Neural crest cell (in vitro differentiated cells): ENCODE results near the gene CXCR3. TPM values are rescaled to one million over a fixed set of nuclear protein-coding genes. Genes with fewer than 3 reads are reported as not detected.
A peak's percentile ranks its signal among the peaks of the same experiment; 100 is the strongest.
"Not testable (repeated sequence)": the region's sequence is repeated elsewhere in the genome, so short reads cannot be mapped to it uniquely, and the experiment has no call there.

ENCODE experiments used
- DNase-seq: peaks from one replicate; pipeline ENCODE4 v3.0.0; 2021; ENCODE audit warnings: low read depth, mixed read lengths, low spot score
- H3K27ac Mint-ChIP-seq: one replicate; pipeline ENCODE4 v1.8.0; 2021; ENCODE audit warnings: mild to moderate bottlenecking, mixed read lengths; ENCODE audit not compliant: unreplicated experiment
- H3K27me3 Mint-ChIP-seq: 2 replicates; pipeline ENCODE4 v1.8.0; 2021; ENCODE audit warnings: low read depth, mild to moderate bottlenecking, mixed read lengths
- H3K36me3 Mint-ChIP-seq: 2 replicates; pipeline ENCODE4 v1.8.0; 2021; ENCODE audit warnings: low read depth, mild to moderate bottlenecking, mixed read lengths
- H3K4me1 Mint-ChIP-seq: 2 replicates; pipeline ENCODE4 v1.8.0; 2021; ENCODE audit warnings: mixed read lengths
- H3K4me3 Mint-ChIP-seq: one replicate; pipeline ENCODE4 v1.8.0; 2021; ENCODE audit warnings: mild to moderate bottlenecking, mixed read lengths
- H3K9me3 Mint-ChIP-seq: 2 replicates; pipeline ENCODE4 v1.8.0; 2021; ENCODE audit warnings: mixed read lengths
- total RNA-seq: library from RNA; stranded (reverse); gene quantifications from 2 replicates; pipeline ENCODE4 v1.2.1, GENCODE V29; 2021
- TF ChIP-seq, protein P1 (sequence below): fragments of 200-600 bp; sonication (generic); conservative IDR thresholded peaks from 2 replicates; pipeline ENCODE4 v1.5.0; 2021; ENCODE audit warnings: antibody characterized with exemption, mild to moderate bottlenecking

The CXCR3 gene
- total RNA-seq, 1 donor from 2014 or later, result not detected

DNA sequence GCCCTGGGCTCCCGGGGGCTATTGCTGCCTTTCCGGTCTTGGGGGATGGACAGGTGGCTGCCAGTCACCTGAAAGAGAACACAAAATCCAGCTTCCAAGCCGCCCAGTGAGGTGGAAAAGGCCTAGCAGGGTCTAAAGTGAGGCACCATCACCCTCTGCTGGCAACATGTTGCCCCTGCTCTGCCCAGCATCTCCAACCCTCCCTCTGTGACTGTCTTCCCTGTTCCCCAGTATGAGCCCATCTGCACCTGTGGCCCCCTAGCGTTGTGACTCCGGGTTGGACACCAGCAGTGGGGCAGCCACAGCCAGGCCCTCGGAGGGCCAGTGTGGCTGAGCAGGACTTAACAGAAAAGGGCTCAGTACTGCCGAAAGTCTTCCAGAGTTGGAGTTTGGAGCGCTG, 45.9 kb upstream of the CXCR3 start:
- H3K27ac Mint-ChIP-seq, H3K4me1 Mint-ChIP-seq, H3K4me3 Mint-ChIP-seq, DNase-seq, H3K36me3 Mint-ChIP-seq, H3K9me3 Mint-ChIP-seq, H3K27me3 Mint-ChIP-seq: not testable (repeated sequence)
- TF ChIP-seq, protein P1, sequence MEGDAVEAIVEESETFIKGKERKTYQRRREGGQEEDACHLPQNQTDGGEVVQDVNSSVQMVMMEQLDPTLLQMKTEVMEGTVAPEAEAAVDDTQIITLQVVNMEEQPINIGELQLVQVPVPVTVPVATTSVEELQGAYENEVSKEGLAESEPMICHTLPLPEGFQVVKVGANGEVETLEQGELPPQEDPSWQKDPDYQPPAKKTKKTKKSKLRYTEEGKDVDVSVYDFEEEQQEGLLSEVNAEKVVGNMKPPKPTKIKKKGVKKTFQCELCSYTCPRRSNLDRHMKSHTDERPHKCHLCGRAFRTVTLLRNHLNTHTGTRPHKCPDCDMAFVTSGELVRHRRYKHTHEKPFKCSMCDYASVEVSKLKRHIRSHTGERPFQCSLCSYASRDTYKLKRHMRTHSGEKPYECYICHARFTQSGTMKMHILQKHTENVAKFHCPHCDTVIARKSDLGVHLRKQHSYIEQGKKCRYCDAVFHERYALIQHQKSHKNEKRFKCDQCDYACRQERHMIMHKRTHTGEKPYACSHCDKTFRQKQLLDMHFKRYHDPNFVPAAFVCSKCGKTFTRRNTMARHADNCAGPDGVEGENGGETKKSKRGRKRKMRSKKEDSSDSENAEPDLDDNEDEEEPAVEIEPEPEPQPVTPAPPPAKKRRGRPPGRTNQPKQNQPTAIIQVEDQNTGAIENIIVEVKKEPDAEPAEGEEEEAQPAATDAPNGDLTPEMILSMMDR, result peak; percentile 41

- H3K27me3 Mint-ChIP-seq, H3K9me3 Mint-ChIP-seq, H3K4me3 Mint-ChIP-seq, H3K36me3 Mint-ChIP-seq, H3K27ac Mint-ChIP-seq, DNase-seq, H3K4me1 Mint-ChIP-seq: not testable (repeated sequence)
Measured at GRCh38 chrX:71663238-71663637, 44.9 kb upstream of the CXCR3 start.

DNA sequence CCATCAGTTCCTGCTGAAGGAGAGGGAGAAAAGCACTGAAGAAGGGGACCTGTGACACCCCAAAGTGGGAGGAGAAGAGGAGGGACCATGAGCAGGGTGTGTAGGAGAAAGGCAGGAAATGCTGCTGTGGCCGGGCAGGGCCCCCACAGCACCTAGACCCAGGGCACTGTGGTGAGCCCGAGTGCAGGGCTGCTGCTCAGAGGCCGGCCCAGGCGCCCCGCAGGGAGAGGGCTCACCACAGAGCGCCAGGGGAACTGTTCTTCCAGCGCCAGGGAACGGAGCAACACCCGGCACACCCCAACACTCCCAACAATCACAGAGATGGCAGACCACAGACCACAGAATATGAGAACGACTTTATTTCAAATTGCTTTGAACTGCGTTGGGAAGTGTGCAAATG, 44.3 kb upstream of the CXCR3 start:
- not testable (repeated sequence) for H3K27ac Mint-ChIP-seq, H3K9me3 Mint-ChIP-seq, H3K4me1 Mint-ChIP-seq, H3K27me3 Mint-ChIP-seq, H3K4me3 Mint-ChIP-seq, H3K36me3 Mint-ChIP-seq, DNase-seq

DNA sequence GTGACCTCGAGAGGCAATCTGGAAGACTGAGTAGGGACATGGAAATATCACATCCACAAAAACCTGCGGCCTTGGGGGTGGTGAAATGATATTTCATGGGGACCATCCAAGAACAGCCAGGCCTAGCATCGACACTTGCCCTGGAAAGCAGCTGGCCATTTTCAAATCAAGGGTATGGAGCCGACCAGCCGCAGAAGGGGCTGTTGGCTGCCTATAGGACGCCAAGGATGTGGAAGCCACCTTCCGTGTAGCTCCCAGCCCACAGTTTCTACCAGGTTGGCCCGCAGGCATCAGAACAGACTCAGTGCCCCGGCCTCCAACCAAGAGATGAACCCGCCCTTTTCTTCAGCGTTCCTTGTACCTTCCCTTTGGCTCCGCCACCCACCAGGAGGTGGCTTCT, 43.6 kb upstream of the CXCR3 start:
- H3K27ac Mint-ChIP-seq, result no peak overlapping the region
- TF ChIP-seq, protein P1, result no peak
- H3K4me1 Mint-ChIP-seq, result no peaks in the 10 kb centered on the region
- no peak overlapping the region for H3K4me3 Mint-ChIP-seq
- H3K27me3 Mint-ChIP-seq, result no peaks in the 10 kb centered on the region
- H3K9me3 Mint-ChIP-seq, result peaks cover 3% of the 10 kb centered on the region
- no peaks in the 10 kb centered on the region for H3K36me3 Mint-ChIP-seq
- no peak for DNase-seq

GRCh38 chrX:71660562-71661416, 42.5 kb upstream of the CXCR3 start:
- TF ChIP-seq, protein P1, result no peak
- DNase-seq, result no peak
- no peak overlapping the region for H3K27ac Mint-ChIP-seq
- H3K9me3 Mint-ChIP-seq, result peaks cover 8% of the 10 kb centered on the region
- H3K36me3 Mint-ChIP-seq, result peaks cover 3% of the 10 kb centered on the region
- no peaks in the 10 kb centered on the region for H3K27me3 Mint-ChIP-seq
- no peaks in the 10 kb centered on the region for H3K4me1 Mint-ChIP-seq
- H3K4me3 Mint-ChIP-seq, result no peak overlapping the region

- no peak overlapping the region for H3K4me3 Mint-ChIP-seq
- peaks cover 3% of the 10 kb centered on the region for H3K36me3 Mint-ChIP-seq
- no peak overlapping the region for H3K27ac Mint-ChIP-seq
- H3K9me3 Mint-ChIP-seq, result peaks cover 8% of the 10 kb centered on the region
- no peak for DNase-seq
- no peaks in the 10 kb centered on the region for H3K4me1 Mint-ChIP-seq
- TF ChIP-seq, protein P1, result no peak
- H3K27me3 Mint-ChIP-seq, result no peaks in the 10 kb centered on the region
Measured at GRCh38 chrX:71659959-71660358, 41.6 kb upstream of the CXCR3 start.
